OCI-LY7 (cell line): ENCODE measurements around the gene PRPSAP2.

Experiments
- CTCF ChIP-seq: fragments of 200-600 bp; sonication (generic); conservative IDR thresholded peaks from 2 replicates; pipeline ENCODE4 v1.5.1; 2014; ENCODE audit warnings: mild to moderate bottlenecking, antibody characterized with exemption, low read length, moderate library complexity, mixed read lengths
- EZH2phosphoT487 ChIP-seq: fragments of 200-600 bp; sonication (generic); IDR thresholded peaks from 2 replicates; pipeline ENCODE4 v1.6.1; 2018; ENCODE audit warnings: low read depth, borderline replicate concordance, mild to moderate bottlenecking, mixed run types, antibody characterized with exemption, low read length, moderate library complexity, mixed read lengths

GRCh38 chr17:18856570-18856915, 1.4 kb upstream of the PRPSAP2 start:
- no peak for TF ChIP-seq CTCF
- TF ChIP-seq EZH2phosphoT487 = no peak
